GM18517 (cell line): ENCODE data around the gene PRKG1.
"Not testable (repeated sequence)": the region's sequence is repeated elsewhere in the genome, so short reads cannot be mapped to it uniquely, and the experiment has no call there.

Source experiments
- ATAC-seq: cut with Tn5 transposase; IDR thresholded peaks from one replicate; pipeline ENCODE4 v1.9.1; 2021; ENCODE audit warnings: mild to moderate bottlenecking, moderate library complexity; ENCODE audit not compliant: unreplicated experiment

The PRKG1 gene

DNA sequence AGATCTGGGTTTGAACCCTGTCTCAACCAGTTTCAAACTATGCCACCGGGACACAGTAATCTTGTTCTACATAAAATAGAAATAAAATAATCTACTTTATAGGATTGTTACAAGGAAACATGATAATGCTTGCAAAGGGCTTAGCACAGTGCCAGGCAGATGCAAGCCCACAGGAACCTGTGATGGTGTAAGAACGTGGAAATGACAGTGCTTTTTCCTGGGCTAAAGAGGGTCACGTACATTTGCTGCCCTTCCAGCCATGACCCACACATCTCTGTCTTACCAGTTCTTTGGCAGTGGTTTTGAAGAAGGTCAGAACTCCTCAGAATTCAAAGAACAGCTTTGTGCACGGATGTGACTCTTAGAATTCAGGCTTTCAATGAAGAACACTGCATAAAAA, 342.2 kb downstream of the PRKG1 start:
- no peak for ATAC-seq

DNA sequence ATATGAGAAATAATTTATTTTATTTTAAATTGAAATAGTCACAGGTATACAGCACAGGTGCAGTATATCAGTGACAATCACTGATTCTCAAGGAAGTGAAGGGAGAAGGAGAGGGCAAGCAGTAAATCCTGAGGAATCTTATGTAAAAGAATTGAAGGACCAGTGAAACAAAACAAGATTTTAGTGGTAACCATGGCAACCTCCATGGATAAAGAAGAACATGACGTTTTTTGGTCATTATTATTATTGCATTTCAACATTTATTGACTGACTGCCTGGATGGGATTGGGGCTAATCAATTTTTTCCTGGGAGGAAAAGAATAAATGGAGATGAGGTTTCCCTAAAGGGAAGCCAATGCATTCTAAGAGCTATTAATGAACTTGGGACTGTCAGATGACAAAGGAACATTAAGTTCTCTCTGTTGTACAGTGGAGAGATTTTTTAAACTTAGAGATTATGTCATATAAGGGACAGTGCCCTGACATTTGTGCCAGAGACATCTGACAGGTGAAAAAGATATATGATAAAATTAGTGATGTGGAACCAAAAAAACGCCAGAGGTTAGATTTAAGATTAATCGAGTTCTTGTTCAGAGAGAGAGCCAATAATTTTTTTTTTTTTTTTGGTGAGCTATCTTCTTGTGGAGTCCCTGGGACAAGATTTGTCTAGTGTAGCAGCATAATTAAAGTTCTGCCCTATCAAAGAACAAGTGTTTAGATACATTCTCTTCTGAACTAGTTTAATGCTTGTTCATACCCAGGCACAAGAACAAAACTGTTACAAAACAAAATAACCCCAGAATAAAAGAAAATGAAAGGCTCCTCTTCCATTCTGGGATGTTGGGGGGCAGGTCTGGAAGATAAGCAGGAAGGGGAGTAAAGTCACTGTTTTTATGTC, 345.2 kb downstream of the PRKG1 start:
- no peak for ATAC-seq

DNA sequence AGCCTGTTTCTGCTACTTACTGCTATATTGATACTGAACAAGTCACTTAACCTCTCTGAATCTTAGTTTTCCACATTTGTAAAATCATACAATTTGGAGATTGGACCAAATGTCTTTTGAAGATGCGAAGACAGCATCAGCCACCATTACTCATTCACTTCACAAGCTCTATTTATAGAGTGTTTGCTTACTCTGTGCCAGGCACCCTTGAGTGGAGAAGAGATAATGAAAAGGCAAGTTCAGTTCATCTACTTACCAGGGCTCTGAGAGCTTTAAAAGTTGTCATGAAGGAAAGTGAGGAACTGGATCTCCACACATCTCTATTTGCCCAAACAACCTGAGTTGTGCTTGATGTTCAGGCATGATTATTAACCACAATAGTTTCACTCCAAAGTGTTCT, 347.6 kb downstream of the PRKG1 start:
- no peak for ATAC-seq

DNA sequence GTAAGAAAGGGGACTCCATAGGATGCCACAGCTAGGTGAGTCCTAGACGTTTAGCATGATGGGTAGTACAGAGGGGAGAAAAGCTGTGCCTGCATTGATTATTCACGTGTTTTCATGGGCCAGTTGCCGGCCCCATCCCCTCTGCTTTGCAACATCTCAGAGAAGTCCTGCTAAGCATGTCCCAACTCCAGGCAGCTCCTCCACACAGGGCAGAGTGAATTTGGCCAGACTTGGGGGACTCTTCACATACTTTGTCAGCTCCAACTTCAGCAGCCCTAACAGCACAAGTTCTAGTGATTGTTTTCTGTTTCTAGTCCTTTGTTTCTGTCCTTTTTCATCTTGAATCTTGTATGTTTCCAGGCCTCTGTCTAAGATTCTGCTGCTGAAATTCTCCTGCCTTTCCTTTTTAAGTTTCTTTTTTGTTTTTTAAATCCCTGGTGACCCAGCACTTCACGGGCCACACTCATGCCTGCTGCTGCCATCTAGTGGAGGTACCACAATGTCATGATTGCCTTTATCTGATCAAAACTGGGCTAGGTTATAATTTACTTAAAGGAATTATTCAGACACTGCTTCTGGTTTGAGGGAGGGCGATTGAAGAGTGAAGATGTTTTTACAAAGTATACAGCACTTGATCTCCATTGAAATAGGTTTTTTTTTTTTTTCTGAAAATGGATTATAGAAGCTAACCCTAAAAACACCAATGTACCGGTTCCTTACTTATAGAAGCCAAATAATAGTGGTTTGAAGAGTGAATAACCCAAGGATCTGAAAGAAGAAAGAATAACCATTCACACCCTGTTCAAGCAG, 348.2 kb downstream of the PRKG1 start:
- ATAC-seq = no peak

DNA sequence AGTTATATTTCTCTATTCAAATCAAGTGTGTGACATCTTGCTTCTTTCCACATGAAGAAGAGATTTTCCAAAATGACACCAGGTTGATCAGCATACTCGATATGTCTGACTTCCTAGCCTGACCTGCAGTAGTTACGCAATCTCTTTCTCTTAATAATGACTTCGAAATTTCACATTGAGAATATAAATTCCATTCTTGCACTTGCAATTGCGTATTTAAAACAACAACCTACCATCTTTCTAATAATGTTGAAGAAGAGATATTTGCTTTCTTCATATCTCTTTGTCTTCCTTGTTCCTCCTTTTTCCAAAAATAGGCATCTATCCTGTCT, 348.8 kb downstream of the PRKG1 start:
- ATAC-seq = no peak

DNA sequence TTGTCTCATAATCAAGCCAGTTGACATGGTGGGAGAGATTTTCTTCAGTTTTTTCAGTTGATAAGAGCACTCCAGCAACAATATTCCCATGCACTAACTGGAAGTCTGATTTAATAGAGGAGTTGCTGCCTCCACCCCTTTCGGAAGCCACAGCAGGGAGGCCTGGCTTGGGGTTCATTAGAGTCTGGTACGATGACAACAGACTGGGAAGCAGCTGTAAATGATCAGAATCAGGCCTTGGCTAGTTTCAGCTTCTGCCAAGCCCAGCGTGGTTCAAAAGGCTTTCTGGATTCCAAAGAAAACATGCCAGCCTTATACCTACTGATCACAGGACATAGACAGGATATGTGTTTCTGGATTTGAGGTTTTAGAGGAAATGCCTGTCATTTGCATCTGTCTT, 351.1 kb downstream of the PRKG1 start:
- no peak for ATAC-seq

DNA sequence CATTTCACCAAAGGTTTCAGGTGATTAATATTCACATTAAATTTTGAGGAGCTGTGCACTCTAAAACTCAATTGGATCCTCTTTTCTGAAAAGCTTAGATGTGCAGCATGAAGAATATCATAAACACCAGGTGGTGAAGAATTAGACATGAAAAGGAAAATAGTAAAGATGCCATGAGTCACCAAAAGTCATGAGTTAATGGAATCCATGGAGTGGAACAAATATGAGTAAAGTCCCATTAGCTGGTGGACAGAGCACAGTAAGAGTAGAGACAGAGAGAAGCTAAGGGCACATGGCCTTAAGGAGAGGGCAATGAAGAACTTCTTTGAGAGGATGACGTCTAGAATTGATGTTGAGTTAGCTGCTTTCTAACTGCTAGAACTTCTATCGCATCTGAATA, 353.5 kb downstream of the PRKG1 start:
- no peak for ATAC-seq

DNA sequence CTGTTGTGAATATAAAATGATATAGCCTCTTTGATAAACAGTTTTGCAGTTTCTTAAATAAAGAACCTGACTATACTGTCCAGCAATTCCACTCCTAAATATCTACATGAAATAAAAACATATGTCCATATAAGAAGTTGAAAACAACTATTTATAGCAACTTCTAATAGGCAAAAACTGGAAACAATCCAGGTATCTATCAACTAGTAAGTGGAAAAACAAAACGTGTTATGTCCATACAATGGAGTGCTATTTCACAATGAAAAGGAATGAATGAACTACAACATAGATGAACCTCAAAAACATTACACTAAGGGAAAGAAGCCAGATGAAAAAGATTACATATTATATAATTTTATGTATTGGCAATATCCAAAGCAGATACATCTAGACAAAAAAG, 356.2 kb downstream of the PRKG1 start:
- no peak for ATAC-seq

DNA sequence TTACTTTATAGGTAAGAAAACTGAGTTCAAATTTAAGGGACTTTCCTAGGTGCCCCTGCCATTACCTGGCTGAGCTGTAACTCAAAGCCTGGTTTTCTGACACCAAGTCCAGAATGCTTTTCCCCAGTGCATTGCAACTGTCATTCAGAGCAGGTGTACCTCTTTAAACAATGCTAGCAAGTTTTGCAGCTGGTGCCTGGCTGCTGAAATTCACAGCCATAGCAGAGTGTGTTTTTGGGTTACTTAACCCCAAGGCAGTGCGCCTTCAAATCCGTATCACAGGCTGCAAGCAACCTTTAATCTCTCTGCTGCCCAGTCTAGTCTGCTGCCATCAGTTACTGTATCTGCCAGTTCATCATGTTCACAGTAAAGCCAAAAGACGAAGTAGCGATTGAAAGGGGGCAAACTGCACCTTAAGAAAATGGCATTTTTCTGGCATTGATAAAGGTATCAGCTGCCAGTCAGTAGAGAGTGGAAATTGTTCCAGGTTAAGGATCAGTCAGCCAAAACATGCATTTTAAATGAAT, 359.7 kb downstream of the PRKG1 start:
- no peak for ATAC-seq

DNA sequence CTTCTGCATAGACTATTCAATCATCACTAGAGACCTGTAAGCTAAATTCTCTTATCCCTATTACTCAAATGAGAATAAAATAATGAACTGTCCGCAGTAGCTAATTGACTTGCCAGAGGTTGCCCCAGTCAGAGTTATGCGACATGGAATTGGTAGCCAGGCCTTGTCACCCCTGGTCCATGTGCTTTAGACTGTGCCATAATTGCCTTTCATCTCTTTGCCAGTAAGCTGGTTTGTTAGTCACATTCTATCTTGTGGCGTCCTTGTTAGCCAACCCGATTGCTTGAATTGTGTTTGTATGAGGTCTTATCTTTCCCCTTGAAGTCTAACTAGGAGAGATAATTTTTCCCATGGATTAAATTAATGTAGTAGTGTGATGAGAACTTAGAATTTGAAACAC, 362.5 kb downstream of the PRKG1 start:
- ATAC-seq = no peak

DNA sequence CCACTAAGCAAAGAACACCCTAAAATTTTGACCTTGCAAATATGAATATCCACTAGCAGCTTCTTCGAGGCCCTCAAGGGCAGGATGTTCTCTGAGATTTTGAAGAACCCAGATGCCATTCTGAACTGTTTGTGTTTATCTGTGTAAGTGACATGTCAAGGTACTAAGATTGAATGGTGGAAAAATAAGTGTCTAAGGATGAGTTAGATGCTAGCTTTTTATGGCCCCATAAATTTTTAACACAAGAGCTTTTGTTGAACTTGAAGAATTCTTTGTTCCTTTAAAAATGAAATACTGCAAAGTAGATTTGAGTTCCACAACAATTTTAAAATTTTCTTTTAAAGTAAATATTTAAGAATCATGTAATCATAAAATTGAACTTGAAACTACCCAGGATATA, 365.4 kb downstream of the PRKG1 start:
- no peak for ATAC-seq

DNA sequence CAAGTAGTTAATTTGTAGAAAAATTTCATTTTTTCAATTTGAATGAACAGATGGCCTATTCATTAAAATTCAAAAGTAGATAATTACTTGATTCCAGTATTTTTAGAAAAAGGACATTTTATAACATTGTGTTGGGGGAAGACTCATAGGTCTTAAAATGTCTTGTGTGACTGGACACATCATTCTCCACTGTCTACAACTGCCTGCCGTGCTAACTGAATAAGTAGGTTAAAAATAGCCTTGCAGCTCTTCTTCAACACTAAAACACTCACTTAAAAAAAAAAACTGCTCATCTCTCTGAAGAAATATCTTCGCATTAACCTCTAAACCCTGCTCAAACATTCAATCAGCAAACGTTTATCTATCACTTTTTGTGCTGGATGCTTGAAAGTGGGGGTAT, 371.3 kb downstream of the PRKG1 start:
- no peak for ATAC-seq

DNA sequence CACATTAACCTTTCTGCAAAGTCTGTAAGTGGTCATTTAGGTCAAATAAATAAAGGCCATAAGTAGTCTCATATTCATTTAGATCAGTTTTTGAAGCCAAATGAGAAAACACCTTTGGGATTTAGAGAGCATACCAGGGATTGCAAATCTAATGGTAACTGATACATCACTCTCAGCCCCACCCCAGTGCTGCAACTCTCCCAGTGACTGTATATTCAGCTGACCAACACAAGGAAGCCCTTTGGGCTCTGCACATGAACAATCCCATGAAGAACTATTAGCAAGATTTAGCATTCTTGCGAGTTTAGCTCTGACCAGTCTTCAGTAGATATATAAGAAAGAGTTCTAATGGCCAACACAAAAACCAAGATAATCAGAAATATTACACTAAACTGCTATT, 372.8 kb downstream of the PRKG1 start:
- ATAC-seq = no peak

DNA sequence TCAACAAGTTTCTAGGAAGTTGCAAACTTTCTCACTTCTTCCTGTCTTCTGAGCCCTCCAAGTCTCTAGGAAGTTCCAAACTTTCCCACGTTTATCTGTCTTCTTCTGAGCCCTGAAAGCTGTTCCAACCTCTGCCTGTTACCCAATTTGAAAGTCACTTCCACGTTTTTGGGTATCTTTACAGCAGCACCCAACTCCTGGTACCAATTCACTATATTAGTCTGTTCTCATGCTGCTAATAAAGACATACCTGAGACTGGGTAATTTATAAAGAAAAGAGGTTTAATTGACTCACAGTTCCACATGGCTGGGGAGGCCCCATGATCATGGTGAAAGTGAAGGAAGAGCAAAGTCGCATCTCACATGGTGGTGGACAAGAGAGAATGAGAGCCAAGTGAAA, 381.5 kb downstream of the PRKG1 start:
- ATAC-seq = not testable (repeated sequence)

DNA sequence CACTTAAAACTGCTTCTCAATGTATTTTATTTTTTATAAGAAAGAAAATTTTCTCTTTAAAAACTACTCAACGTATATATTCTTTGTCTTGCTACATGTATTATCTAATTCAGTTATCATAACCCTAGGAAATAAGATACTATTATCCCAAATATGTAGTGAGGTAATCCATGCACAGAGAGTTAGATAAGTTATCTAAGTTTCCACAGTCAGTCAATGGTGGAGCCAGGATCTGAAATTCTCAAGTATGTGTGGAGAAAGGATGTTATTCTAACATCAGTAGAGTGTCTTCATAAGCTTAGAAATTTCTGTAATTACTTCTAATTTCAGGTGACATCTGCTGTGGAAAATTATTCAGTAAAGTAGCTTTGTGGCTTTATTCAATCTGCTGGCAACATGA, 385.2 kb downstream of the PRKG1 start:
- no peak for ATAC-seq

DNA sequence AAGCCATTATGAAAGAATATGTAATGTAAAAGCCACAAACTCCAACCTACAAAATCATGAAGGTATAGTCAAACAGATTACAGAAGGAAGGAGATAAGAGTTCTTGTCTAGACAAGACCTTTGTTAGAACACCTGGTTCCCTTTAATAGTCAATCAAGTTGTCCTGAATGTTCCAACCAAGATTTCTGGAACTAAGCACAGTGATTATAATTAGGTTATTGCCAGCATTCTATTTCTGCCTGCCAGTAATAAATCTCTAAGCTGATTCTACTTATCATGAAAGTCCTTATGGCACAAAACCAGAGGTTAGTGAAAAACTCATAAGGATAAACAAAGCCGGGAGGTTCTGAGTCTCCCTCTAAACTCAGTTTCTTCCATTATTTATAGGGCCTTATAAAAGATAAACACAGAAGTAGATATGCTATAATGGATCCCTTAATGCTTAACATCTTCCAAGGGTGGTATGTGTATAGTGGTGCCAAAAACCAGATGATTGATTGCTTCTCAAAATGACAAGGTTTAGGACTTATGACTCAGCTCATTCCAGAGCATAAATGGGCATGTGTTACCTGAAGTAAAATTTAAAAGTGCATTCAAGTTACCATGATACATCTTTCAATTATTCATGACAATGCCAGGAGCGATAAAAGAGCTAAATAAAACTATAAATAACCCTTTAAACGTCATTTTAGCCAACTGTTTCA, 387.9 kb downstream of the PRKG1 start:
- ATAC-seq = no peak

DNA sequence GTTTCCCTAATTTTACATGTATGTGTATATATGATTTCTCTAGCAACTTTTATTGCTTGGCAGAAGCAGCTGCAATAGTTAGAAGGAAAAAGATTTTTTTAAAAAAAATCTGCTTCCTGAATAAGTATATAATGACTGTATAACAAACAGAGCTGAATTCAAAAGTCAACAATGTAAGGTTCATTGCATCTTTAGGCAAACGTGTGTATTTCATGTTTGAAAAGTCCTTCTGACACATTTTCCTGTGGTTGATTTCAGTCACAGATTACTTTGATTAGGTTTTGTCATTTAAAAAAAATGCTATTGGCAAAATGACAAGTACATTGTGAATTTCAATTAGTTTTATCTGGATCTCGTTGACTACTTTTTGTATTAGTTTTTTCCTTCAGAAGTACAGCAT, 394.1 kb downstream of the PRKG1 start:
- no peak for ATAC-seq

DNA sequence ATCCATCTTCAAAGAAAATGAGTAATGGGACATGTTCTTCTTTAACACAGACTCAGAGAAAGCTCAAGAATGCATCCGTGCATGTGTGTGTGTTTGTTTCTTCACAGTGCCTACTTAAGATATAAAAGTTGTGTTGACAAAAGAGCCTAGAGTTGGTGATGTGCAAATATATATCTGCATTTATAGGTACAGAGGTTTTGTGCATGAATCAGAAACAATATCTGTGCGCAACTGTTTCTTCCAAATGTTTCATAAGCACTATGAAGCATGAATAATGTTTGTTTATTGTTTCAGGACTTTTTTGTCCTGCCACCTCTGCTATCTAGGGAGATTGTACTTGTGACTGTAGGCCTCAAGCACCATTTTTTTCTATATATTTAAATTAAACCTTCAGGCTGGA, 395.4 kb downstream of the PRKG1 start:
- no peak for ATAC-seq

DNA sequence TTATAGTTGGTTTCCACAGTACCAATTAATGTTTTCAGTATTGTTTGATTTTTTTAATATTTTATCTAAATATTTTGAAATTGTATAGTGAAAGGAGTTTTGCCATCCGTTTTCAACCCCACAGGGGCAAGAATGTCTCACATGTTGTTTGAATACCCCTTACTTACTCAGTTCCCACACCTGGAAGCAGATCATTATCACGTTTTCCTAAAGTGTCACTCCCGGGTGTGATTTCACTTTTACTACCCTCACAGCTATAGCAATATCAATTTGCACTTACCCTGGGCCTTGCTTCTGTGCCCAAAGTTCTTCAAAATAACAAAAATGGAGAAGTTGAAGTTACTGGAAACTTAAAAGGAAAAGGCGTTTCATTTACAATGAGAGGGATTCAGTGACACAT, 397.0 kb downstream of the PRKG1 start:
- no peak for ATAC-seq

DNA sequence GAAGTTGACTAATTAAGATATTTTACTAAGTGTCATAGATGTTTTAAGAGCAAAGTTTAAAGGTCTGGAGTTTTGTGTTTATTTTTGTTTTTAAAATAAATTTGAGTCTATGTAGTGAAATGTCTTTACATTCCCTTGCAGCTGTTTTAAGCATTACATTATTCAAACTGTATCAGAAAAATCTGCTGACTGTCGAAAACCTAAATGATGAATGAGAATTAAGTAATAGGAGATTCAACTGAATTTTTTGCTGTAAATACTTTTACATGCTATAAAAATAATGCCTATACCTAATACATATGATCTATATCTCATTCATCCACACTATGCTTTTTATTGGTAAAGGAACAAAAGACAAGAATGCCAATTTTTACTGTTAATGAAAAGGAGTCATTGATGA, 397.9 kb downstream of the PRKG1 start:
- ATAC-seq = no peak

DNA sequence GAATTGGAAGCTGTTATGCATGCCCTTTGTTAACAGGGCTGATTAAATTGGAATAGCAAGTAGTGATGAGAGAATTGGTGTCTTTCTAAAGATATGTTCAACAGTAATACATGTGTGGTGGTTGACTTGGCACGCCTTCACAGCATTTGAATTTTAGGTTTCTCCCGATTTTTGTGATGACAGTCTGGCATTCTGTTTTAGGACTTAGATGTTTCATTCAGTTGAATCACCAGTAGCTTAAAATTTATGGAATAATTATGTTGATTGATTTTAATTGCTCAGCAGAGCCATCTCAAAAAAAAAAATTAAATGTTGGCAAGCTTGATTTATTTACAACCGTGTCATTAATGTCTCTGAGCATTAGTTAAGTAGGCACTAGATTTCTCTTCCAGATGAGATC, 405.4 kb downstream of the PRKG1 start:
- no peak for ATAC-seq

DNA sequence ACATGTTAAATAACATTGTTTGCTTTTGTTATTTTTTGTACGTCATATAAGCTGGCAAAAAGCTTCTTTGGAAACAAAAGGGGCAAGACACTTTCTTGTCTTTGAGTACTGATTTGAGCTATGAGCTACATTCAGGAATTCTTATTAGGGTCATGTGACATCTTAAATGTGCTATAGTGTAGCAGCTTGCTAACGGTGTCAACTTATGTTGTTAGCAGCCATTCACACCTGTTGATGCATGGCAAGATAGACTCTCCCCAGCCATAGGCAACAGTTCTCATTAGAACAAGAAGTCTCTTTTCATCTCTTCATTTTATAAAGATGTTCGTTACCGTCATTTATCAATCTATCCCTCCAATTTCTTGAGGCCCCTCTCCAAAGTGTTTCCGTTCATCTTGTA, 411.4 kb downstream of the PRKG1 start:
- ATAC-seq = no peak
